Measurements from ENCODE around the gene DONSON. TPM values are rescaled to one million over a fixed set of nuclear protein-coding genes. Genes with fewer than 3 reads are reported as not detected.

The DONSON gene
- total RNA-seq, 1 donor from 2014 or later = 23.1 TPM

DNA sequence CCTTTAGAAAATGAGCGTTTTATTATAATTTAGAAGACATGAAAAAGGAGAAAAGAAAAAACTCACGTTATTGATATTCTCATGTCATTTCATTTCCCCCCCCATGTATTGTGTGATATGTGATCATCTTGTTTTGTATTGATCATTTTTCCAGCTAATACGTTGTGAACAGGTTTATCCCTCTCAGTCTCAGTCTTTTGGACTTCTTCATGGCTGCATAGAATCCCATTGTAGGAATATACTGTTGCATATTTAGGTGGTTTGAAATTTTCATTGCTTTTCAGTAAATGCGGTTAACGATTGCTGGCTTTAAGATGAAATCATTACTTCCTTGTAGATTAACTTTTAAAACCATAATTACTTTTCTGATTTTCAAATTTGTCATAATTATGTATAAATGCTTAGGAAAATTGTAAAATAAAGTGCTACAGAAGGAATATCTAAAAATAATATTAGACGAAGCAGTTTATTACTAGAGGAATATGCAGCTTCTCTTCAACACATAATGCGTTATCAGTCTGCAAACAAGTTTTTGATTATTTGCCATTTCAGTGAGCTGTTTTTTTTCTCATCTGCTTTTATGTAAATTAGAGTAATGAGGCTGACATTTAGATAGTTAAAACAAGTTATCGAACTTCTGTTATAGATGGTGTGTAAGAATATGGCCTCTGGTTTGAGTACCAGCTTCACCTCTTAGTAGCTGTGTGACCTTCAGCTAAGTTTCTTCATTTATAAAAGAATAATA lies 43.9 kb downstream of the DONSON start:
- peak overlapping the region; percentile 92 for H3K4me3 Mint-ChIP-seq (ENCODE audit: low read depth)
- H3K36me3 Mint-ChIP-seq (ENCODE audit: insufficient read depth) = peaks cover 9% of the 10 kb centered on the region
- H3K27ac Mint-ChIP-seq = peak overlapping the region; percentile 100

DNA sequence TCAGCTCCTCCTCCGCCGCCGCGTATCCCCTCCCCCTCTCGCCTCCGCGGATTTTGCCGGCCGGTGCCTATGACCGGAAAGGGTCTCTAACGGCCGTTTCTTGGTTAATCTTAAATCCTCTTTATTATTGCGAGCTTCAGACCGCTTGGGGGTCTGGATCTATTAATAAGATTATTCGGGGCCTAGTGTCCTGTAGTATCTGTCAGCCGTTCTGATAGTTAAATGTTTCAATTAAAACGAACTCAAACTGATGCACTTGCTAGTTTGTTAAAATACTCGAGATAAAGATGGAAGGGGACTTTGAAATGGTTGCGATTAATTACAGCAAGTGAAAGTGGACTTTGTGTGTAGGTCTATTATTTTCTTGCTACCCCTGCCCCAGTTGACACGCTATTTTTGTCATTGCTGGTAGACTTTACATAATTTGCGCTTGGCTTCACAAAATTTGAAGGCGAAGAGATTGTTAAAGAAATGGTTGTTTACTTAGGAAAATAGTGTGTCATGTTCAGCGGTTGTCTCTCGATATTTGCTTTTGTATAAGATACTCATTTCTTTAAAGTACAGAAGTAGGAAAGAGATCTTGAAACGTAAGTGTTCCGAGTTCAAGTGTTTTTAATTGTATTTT lies 44.9 kb downstream of the DONSON start:
- Mint-ChIP-seq H3K4me1 (ENCODE audit: low read depth) (peaks cover 29% of the 10 kb centered on the region), H3K9me3 (ENCODE audit: low read depth) (no peaks in the 10 kb centered on the region), H3K27me3 (no peaks in the 10 kb centered on the region), H3K36me3 (ENCODE audit: insufficient read depth) (peaks cover 8% of the 10 kb centered on the region), H3K4me3 (ENCODE audit: low read depth) (peak overlapping the region; percentile 92), H3K27ac (peak overlapping the region; percentile 100)
- TF ChIP-seq, protein P1, sequence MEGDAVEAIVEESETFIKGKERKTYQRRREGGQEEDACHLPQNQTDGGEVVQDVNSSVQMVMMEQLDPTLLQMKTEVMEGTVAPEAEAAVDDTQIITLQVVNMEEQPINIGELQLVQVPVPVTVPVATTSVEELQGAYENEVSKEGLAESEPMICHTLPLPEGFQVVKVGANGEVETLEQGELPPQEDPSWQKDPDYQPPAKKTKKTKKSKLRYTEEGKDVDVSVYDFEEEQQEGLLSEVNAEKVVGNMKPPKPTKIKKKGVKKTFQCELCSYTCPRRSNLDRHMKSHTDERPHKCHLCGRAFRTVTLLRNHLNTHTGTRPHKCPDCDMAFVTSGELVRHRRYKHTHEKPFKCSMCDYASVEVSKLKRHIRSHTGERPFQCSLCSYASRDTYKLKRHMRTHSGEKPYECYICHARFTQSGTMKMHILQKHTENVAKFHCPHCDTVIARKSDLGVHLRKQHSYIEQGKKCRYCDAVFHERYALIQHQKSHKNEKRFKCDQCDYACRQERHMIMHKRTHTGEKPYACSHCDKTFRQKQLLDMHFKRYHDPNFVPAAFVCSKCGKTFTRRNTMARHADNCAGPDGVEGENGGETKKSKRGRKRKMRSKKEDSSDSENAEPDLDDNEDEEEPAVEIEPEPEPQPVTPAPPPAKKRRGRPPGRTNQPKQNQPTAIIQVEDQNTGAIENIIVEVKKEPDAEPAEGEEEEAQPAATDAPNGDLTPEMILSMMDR (IDR thresholded peaks at IDR 0.05; ENCODE audit: unreplicated experiment) = no peak
- DNase-seq (ENCODE audit: low spot score, unreplicated experiment) = peak; percentile 56

More for the DNA sequence above, 43.9 kb downstream of the DONSON start:
- TF ChIP-seq, protein P1 (IDR thresholded peaks at IDR 0.05; ENCODE audit: unreplicated experiment) = no peak
- no peaks in the 10 kb centered on the region for H3K27me3 Mint-ChIP-seq
- no peaks in the 10 kb centered on the region for H3K9me3 Mint-ChIP-seq (ENCODE audit: low read depth)
- DNase-seq (ENCODE audit: low spot score, unreplicated experiment) = no peak
- H3K4me1 Mint-ChIP-seq (ENCODE audit: low read depth) = peaks cover 29% of the 10 kb centered on the region

DNA sequence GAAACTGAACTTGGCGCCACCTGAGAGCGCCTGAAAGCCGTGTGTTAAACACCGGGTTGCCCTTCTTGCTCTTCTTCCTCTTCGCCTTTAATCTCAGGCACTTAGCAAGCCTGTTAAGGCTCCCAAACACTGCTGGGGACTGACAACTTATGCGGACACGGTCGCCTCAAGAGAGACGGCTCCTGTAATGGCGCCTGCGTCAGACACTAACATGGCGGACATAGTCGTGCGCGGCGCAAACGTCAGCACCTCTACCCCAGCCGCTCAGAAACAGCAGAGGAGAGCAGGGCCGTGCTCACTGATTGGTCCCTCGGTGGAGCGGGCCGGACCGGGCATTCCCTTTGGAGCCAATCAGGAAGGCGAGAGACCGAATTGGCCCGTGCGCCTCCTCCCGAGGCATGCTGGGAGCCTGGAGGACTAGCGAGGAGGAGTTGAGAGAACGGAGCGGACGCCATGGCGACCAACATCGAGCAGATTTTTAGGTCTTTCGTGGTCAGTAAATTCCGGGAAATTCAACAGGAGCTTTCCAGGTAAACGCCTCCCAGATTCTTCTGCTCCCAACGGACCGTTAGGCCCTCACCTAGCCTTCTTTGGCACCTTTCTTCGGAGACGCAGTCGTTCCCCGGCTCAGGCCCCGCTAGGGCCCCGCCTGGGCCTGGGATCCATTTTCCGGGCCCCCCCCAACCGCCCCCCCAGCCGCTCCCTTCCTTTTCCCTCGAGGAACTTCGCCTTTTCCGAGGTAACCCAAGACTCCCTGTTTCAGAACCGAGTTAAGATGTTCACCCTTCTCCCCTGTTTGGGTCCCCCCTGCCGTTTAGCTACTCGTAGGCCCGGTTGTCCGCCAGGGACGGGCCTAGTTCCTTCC lies 45.6 kb downstream of the DONSON start, which contains the start of gene SON:
Gene SON (plus strand): TSS at position 399 of the 865 bp plus-strand sequence. CDS start 55 bp downstream, at position 454.
- Mint-ChIP-seq H3K27me3 (no peaks in the 10 kb centered on the region), H3K9me3 (ENCODE audit: low read depth) (no peaks in the 10 kb centered on the region), H3K4me1 (ENCODE audit: low read depth) (peaks cover 29% of the 10 kb centered on the region), H3K4me3 (ENCODE audit: low read depth) (peak within 1 kb of the TSS; percentile 92), H3K36me3 (ENCODE audit: insufficient read depth) (peaks cover 7% of the 10 kb centered on the region), H3K27ac (peak within 1 kb of the TSS; percentile 100)
- TF ChIP-seq, protein P1 (IDR thresholded peaks at IDR 0.05; ENCODE audit: unreplicated experiment) = no peak
- peak; percentile 95 for DNase-seq (ENCODE audit: low spot score, unreplicated experiment)

DNA sequence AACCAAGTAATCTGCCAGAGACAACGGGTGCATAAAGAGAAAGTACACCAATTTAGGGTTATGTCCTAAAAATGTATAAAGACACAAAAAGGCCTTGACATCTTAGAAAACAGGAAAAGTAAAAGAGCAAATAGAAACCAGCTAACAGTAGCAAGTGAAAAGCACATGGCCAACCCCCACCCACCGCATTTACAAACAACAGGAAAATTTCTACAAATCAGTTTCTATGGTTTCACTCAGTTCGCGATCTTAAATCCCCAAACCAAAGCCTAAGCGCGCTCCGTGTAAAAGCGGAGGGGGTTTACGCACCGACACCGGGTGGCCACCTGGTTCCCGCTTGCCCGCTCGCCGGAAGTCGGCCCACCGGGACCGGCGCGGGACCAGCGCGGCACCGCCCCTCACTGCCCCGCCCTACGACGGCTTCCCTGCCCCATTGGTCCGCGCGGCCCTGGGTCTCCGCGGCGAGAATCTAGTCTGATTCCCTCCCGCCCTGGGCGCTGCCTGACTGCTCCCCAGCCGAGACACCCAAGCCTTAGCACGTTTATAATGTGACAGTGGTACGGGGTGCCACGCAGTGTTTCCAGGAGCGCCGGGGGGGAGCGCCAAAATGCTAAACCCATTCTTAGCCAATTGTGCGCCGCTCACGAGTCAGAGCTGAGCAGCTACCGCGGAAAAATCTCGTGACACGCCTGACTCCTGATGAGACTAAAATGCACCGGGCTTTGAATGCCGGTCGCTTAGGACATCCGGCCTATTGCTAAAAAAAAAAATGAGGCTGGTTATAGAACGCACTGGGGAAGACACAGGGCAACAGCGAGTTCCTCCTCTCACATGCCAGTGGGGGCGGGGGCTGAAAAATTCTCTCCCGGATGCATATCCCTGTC lies 46.5 kb downstream of the DONSON start, which contains the start of gene GART:
Gene GART (minus strand): TSS at position 362 of the 884 bp plus-strand sequence. CDS start 2,802 bp downstream, outside the sequence.
- H3K27me3 Mint-ChIP-seq = no peaks in the 10 kb centered on the region
- no peaks in the 10 kb centered on the region for H3K9me3 Mint-ChIP-seq (ENCODE audit: low read depth)
- DNase-seq (ENCODE audit: low spot score, unreplicated experiment) = peak; percentile 69
- H3K27ac Mint-ChIP-seq = peak within 1 kb of the TSS; percentile 100
- H3K4me1 Mint-ChIP-seq (ENCODE audit: low read depth) = peaks cover 29% of the 10 kb centered on the region
- TF ChIP-seq, protein P1 (IDR thresholded peaks at IDR 0.05; ENCODE audit: unreplicated experiment) = no peak
- peaks cover 14% of the 10 kb centered on the region for H3K36me3 Mint-ChIP-seq (ENCODE audit: insufficient read depth)
- peak within 1 kb of the TSS; percentile 92 for H3K4me3 Mint-ChIP-seq (ENCODE audit: low read depth)
